Activated CD4-positive, alpha-beta T cell treated with anti-CD3 and anti-CD28 coated beads, Interleukin-2, amount 10 ng/mL, durations not matched to agents 7 days and 5 days (primary cell): ENCODE data around the gene STAU1. TPM values are rescaled to one million over a fixed set of nuclear protein-coding genes. Genes with fewer than 3 reads are reported as not detected.

Experiments used
- CTCF ChIA-PET: fragments of 350-600 bp; sonication (Branson Sonifier 250); formaldehyde crosslinking; loops from one replicate; lab custom pipeline; 2021; ENCODE audit warnings: antibody characterized with exemption; lab: Charles Lee
- POLR2A ChIA-PET: fragments of 350-600 bp; sonication (Branson Sonifier 250); formaldehyde crosslinking; loops from one replicate; lab custom pipeline; 2021; ENCODE audit warnings: antibody characterized with exemption; lab: Charles Lee
- DNase-seq: peaks from one replicate; pipeline ENCODE4 v3.0.0-alpha.2; 2020
- H3K27ac Mint-ChIP-seq: one replicate; pipeline ENCODE4 v1.8.0; 2021; ENCODE audit warnings: mild to moderate bottlenecking, moderate library complexity, mixed read lengths
- H3K27me3 Mint-ChIP-seq: one replicate; pipeline ENCODE4 v1.8.0; 2021; ENCODE audit warnings: mixed read lengths
- H3K36me3 Mint-ChIP-seq: one replicate; pipeline ENCODE4 v1.8.0; 2021; ENCODE audit warnings: low read depth, mixed read lengths
- H3K4me1 Mint-ChIP-seq: one replicate; pipeline ENCODE4 v1.8.0; 2021; ENCODE audit warnings: mixed read lengths
- H3K4me3 Mint-ChIP-seq: one replicate; pipeline ENCODE4 v1.8.0; 2021; ENCODE audit warnings: mild to moderate bottlenecking, moderate library complexity, mixed read lengths
- H3K9me3 Mint-ChIP-seq: one replicate; pipeline ENCODE4 v1.8.0; 2021; ENCODE audit warnings: mixed read lengths
- total RNA-seq, 2 experiments: library from RNA; stranded (reverse); gene quantifications; one replicate each; pipeline ENCODE4 v1.2.3, GENCODE V29; 2021

The STAU1 gene
- 10 to 100 TPM; 51.8 to 57.8 TPM for total RNA-seq

DNA sequence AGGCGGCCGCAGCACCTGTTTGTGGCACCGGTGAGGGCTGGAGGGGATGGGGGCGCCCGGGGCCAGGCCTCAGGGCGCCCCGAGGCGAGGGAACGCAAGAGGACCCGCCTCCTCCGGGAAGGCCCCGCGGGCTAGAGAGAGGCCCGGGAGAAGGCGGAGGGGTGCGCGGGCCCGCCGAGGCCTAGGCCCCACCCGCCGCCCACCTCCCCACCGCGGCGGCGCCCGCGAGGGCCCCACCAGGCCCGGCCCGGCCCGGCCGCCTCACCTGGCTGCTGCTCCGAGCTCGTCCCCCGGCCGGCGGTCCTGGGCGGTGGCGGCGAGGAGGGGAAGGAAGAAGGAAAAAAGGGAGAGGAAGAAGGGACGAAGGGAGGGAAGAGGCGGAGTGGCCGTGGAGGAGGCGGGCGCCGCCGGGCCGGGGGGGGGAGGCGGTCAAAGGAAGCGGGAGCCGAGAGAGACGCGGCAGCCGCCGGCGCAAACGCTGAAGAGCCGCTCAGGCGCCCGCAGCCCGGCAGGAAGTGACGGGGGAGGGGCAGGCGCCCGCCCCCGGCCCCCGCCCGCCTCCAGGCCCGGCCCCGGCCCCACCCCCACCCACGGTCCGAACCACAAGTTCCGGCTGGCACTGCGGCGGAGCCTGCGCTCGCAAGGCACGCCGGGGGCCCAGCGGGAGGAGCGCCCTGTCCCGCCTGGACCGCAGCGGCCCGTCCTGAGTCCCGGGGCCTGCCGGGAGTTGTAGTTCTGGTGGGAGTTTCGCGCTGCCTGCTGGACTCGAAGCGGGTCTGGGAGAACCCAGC lies at the start of gene STAU1:
TSS of gene STAU1 (minus strand) at position 484 of the 791 bp plus-strand sequence. CDS start 22,133 bp downstream, outside the sequence.
- DNase-seq = peak; percentile 94
- H3K4me3 Mint-ChIP-seq = peak within 1 kb of the TSS; percentile 79
- POLR2A ChIA-PET = interaction anchor here (0.6 kb wide), 1 partner anchor 10 kb away, joined by 4 read pairs; no protein-coding TSS in a partner anchor
- peaks cover 36% of the 10 kb centered on the region for H3K4me1 Mint-ChIP-seq
- peaks cover 3% of the 10 kb centered on the region for H3K27me3 Mint-ChIP-seq
- H3K9me3 Mint-ChIP-seq = no peaks in the 10 kb centered on the region
- peak within 1 kb of the TSS; percentile 94 for H3K27ac Mint-ChIP-seq
- H3K36me3 Mint-ChIP-seq = peaks cover 20% of the 10 kb centered on the region
- CTCF ChIA-PET = interaction anchor here (1.1 to 2.1 kb wide), 3 partner anchors 9 to 47 kb away, joined by 3 to 6 read pairs (median 3); no protein-coding TSS in a partner anchor

- no peak overlapping the region for H3K4me3 Mint-ChIP-seq
- peaks cover 63% of the 10 kb centered on the region for H3K36me3 Mint-ChIP-seq
- H3K27ac Mint-ChIP-seq = peak overlapping the region; percentile 9
- no peak for DNase-seq
- no peaks in the 10 kb centered on the region for H3K4me1 Mint-ChIP-seq
- no peaks in the 10 kb centered on the region for H3K9me3 Mint-ChIP-seq
- H3K27me3 Mint-ChIP-seq = no peaks in the 10 kb centered on the region
- ChIA-PET POLR2A (interaction anchor here (0.6 kb wide), 1 partner anchor 24 kb away, joined by 4 read pairs; no protein-coding TSS in a partner anchor), CTCF (interaction anchor here (0.6 to 5.1 kb wide), 9 partner anchors 9 to 620 kb away, joined by 3 to 18 read pairs (median 3); no protein-coding TSS in a partner anchor)
Measured at GRCh38 chr20:49237531-49237930, 49.4 kb upstream of the STAU1 start.

DNA sequence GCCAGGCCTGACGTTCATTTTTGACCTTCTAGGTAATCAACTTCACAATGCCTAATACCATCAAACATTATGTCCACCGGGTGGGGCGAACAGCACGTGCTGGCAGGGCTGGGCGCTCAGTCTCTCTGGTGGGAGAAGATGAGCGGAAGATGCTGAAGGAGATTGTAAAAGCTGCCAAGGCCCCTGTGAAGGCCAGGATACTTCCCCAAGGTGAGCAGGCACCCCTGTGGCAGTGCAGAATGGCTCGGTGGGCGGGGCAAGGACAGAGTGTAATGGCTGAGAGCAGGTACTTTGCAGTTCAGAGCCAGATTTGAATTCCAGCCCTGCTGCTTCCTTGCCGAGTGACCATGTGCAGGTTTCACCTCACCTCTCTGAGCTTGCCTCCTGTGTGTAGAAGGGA lies 48.2 kb upstream of the STAU1 start:
- H3K4me3 Mint-ChIP-seq = no peak overlapping the region
- no peak for DNase-seq
- no peaks in the 10 kb centered on the region for H3K4me1 Mint-ChIP-seq
- H3K9me3 Mint-ChIP-seq = no peaks in the 10 kb centered on the region
- no peaks in the 10 kb centered on the region for H3K27me3 Mint-ChIP-seq
- H3K27ac Mint-ChIP-seq = peak overlapping the region; percentile 22
- CTCF ChIA-PET = interaction anchor here (1.1 to 5.1 kb wide), 2 partner anchors 9 to 11 kb away, joined by 3 to 18 read pairs; no protein-coding TSS in a partner anchor
- POLR2A ChIA-PET = no interaction called here
- H3K36me3 Mint-ChIP-seq = peaks cover 57% of the 10 kb centered on the region

- H3K27ac Mint-ChIP-seq = no peak overlapping the region
- DNase-seq = no peak
- ChIA-PET CTCF (interaction anchor here (0.6 to 5.1 kb wide), 4 partner anchors 12 to 64 kb away, joined by 3 to 18 read pairs (median 3); partner anchors contain the start of gene STAU1), POLR2A (no interaction called here)
- H3K27me3 Mint-ChIP-seq = no peaks in the 10 kb centered on the region
- H3K9me3 Mint-ChIP-seq = no peaks in the 10 kb centered on the region
- peaks cover 2% of the 10 kb centered on the region for H3K4me1 Mint-ChIP-seq
- peaks cover 62% of the 10 kb centered on the region for H3K36me3 Mint-ChIP-seq
- no peak overlapping the region for H3K4me3 Mint-ChIP-seq
Measured at GRCh38 chr20:49234831-49235230, 46.7 kb upstream of the STAU1 start.

- Mint-ChIP-seq H3K27me3 (no peaks in the 10 kb centered on the region), H3K9me3 (no peaks in the 10 kb centered on the region), H3K4me3 (no peak overlapping the region), H3K4me1 (peaks cover 2% of the 10 kb centered on the region), H3K27ac (no peak overlapping the region), H3K36me3 (peaks cover 56% of the 10 kb centered on the region)
- CTCF ChIA-PET = no interaction called here
- no peak for DNase-seq
- POLR2A ChIA-PET = no interaction called here
Measured at GRCh38 chr20:49233226-49233625, 45.1 kb upstream of the STAU1 start.

- Mint-ChIP-seq H3K9me3 (no peaks in the 10 kb centered on the region), H3K4me1 (peaks cover 2% of the 10 kb centered on the region), H3K36me3 (peaks cover 55% of the 10 kb centered on the region), H3K27me3 (no peaks in the 10 kb centered on the region), H3K27ac (no peak overlapping the region), H3K4me3 (no peak overlapping the region)
- POLR2A ChIA-PET = no interaction called here
- CTCF ChIA-PET = no interaction called here
- no peak for DNase-seq
Measured at GRCh38 chr20:49231471-49231870, 43.3 kb upstream of the STAU1 start.

GRCh38 chr20:49230561-49231133 lies 42.5 kb upstream of the STAU1 start:
- CTCF ChIA-PET = no interaction called here
- Mint-ChIP-seq H3K4me3 (no peak overlapping the region), H3K27me3 (no peaks in the 10 kb centered on the region), H3K27ac (no peak overlapping the region), H3K36me3 (peaks cover 56% of the 10 kb centered on the region), H3K9me3 (no peaks in the 10 kb centered on the region), H3K4me1 (peaks cover 2% of the 10 kb centered on the region)
- DNase-seq = no peak
- POLR2A ChIA-PET = no interaction called here

DNA sequence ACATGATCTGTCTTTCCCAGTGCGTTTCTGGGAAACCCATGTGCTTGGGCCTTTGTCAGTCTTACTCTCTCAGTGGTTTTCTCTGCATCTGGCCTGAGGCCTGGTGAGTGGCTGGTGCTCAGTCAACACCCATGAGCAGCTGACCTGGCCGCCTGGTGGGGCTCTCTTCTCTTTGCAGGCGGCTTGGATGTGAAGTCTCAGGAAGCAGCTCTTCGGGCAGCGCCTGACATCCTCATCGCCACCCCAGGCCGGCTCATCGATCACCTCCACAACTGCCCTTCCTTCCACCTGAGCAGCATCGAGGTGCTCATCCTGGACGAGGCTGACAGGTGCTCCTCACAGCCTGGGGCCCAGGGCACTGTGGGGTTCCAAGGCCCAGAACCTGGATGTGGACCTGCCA lies 41.9 kb upstream of the STAU1 start:
- no peaks in the 10 kb centered on the region for H3K9me3 Mint-ChIP-seq
- H3K27ac Mint-ChIP-seq = no peak overlapping the region
- POLR2A ChIA-PET = no interaction called here
- H3K4me1 Mint-ChIP-seq = peaks cover 2% of the 10 kb centered on the region
- CTCF ChIA-PET = no interaction called here
- H3K4me3 Mint-ChIP-seq = no peak overlapping the region
- H3K36me3 Mint-ChIP-seq = peaks cover 58% of the 10 kb centered on the region
- no peaks in the 10 kb centered on the region for H3K27me3 Mint-ChIP-seq
- no peak for DNase-seq

DNA sequence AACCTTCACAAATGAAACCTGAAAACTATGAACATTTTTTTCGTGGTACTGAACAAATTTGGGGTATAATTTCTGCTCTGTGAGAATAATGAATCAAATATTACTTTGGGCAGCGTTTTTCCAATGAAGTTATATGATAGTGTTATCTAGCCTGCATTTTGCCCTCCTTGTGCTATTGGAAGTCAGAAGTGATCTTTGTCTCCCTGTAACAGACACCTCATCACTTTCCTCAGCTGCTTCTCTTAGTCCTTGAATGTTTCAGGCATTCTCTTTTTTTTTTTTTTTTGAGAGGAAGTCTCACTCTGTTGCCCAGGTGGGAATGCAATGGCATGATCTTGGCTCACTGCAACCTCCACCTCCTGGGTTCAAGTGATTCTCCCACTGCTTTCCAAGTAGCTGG lies 41.2 kb upstream of the STAU1 start:
- H3K9me3 Mint-ChIP-seq = no peaks in the 10 kb centered on the region
- peaks cover 2% of the 10 kb centered on the region for H3K4me1 Mint-ChIP-seq
- no peak overlapping the region for H3K27ac Mint-ChIP-seq
- ChIA-PET POLR2A (no interaction called here), CTCF (no interaction called here)
- H3K4me3 Mint-ChIP-seq = no peak overlapping the region
- no peak for DNase-seq
- peaks cover 58% of the 10 kb centered on the region for H3K36me3 Mint-ChIP-seq
- H3K27me3 Mint-ChIP-seq = no peaks in the 10 kb centered on the region

GRCh38 chr20:49228676-49229075 lies 40.5 kb upstream of the STAU1 start:
- no peak overlapping the region for H3K27ac Mint-ChIP-seq
- ChIA-PET POLR2A (no interaction called here), CTCF (interaction anchor here (1.1 kb wide), 1 partner anchor 17 kb away, joined by 3 read pairs; no protein-coding TSS in a partner anchor)
- no peak for DNase-seq
- H3K9me3 Mint-ChIP-seq = no peaks in the 10 kb centered on the region
- peaks cover 2% of the 10 kb centered on the region for H3K4me1 Mint-ChIP-seq
- H3K27me3 Mint-ChIP-seq = no peaks in the 10 kb centered on the region
- peaks cover 56% of the 10 kb centered on the region for H3K36me3 Mint-ChIP-seq
- H3K4me3 Mint-ChIP-seq = no peak overlapping the region

GRCh38 chr20:49225896-49226295 lies 37.8 kb upstream of the STAU1 start:
- Mint-ChIP-seq H3K27me3 (no peaks in the 10 kb centered on the region), H3K36me3 (peaks cover 63% of the 10 kb centered on the region)

GRCh38 chr20:49219924-49220831 lies 32.0 kb upstream of the STAU1 start:
- Mint-ChIP-seq H3K4me3 (peak overlapping the region; percentile 93), H3K27me3 (no peaks in the 10 kb centered on the region), H3K27ac (peak overlapping the region; percentile 98), H3K4me1 (peaks cover 20% of the 10 kb centered on the region), H3K36me3 (peaks cover 36% of the 10 kb centered on the region), H3K9me3 (no peaks in the 10 kb centered on the region)
- no peak for DNase-seq
- POLR2A ChIA-PET = interaction anchor here (0.6 kb wide), 1 partner anchor 1162 kb away, joined by 3 read pairs; no protein-coding TSS in a partner anchor
- CTCF ChIA-PET = interaction anchor here (0.6 kb wide), 1 partner anchor 170 kb away, joined by 3 read pairs; no protein-coding TSS in a partner anchor

More at GRCh38 chr20:49225896-49226295, 37.8 kb upstream of the STAU1 start:
- H3K27ac Mint-ChIP-seq = no peak overlapping the region
- peaks cover 2% of the 10 kb centered on the region for H3K4me1 Mint-ChIP-seq
- H3K4me3 Mint-ChIP-seq = no peak overlapping the region
- DNase-seq = no peak
- H3K9me3 Mint-ChIP-seq = no peaks in the 10 kb centered on the region
- ChIA-PET POLR2A (no interaction called here), CTCF (no interaction called here)
